ENCODE results near the gene LHX3. TPM values are rescaled to one million over a fixed set of nuclear protein-coding genes. Genes with fewer than 3 reads are reported as not detected.
"Not testable (repeated sequence)": the region's sequence is repeated elsewhere in the genome, so short reads cannot be mapped to it uniquely, and the experiment has no call there.

Gene LHX3
- total RNA-seq, 4 donors from 2014 or later, result not detected

- TF ChIP-seq CTCF (IDR thresholded peaks at IDR 0.05) (no peak), POLR2A (IDR thresholded peaks at IDR 0.05) (no peak)
- no peaks in the 10 kb centered on the region for H3K27me3 ChIP-seq
- H3K4me1 ChIP-seq, result no peaks in the 10 kb centered on the region
- no peak for DNase-seq
- no peak overlapping the region for H3K27ac ChIP-seq
- intact Hi-C loops (cut with DNase I; ENCODE audit: low total_unique reads), result no loop called here
- no peaks in the 10 kb centered on the region for H3K9me3 ChIP-seq
- no peak overlapping the region for H3K4me3 ChIP-seq
- H3K36me3 ChIP-seq, result no peaks in the 10 kb centered on the region
These were observed 32.8 kb upstream of the LHX3 start for GRCh38 chr9:136237486-136238341.

GRCh38 chr9:136236471-136237410 lies 31.8 kb upstream of the LHX3 start:
- intact Hi-C loops (cut with DNase I; ENCODE audit: low total_unique reads); H3K9me3 ChIP-seq; H3K4me3 ChIP-seq: not testable (repeated sequence)

GRCh38 chr9:136235709-136236455 lies 31.0 kb upstream of the LHX3 start:
- Histone ChIP-seq H3K27me3 (no peaks in the 10 kb centered on the region), H3K9me3 (no peaks in the 10 kb centered on the region), H3K36me3 (no peaks in the 10 kb centered on the region), H3K4me1 (no peaks in the 10 kb centered on the region), H3K27ac (no peak overlapping the region), H3K4me3 (no peak overlapping the region)
- DNase-seq, result no peak
- TF ChIP-seq POLR2A (IDR thresholded peaks at IDR 0.05), result no peak
- intact Hi-C loops (cut with DNase I; ENCODE audit: low total_unique reads), result no loop called here

More at GRCh38 chr9:136236471-136237410, 31.8 kb upstream of the LHX3 start:
- not testable (repeated sequence) for H3K27me3 ChIP-seq, H3K27ac ChIP-seq, H3K36me3 ChIP-seq, H3K4me1 ChIP-seq, DNase-seq

- intact Hi-C loops (cut with DNase I; ENCODE audit: low total_unique reads), result no loop called here
- DNase-seq, result no peak
- H3K27ac ChIP-seq, result no peak overlapping the region
- no peaks in the 10 kb centered on the region for H3K9me3 ChIP-seq
- no peaks in the 10 kb centered on the region for H3K4me1 ChIP-seq
- H3K27me3 ChIP-seq, result no peaks in the 10 kb centered on the region
- H3K4me3 ChIP-seq, result no peak overlapping the region
- no peaks in the 10 kb centered on the region for H3K36me3 ChIP-seq
- TF ChIP-seq POLR2A (IDR thresholded peaks at IDR 0.05), result no peak
- TF ChIP-seq CTCF (IDR thresholded peaks at IDR 0.05), result no peak
These were observed 30.2 kb upstream of the LHX3 start for GRCh38 chr9:136235171-136235570.

- no peak for DNase-seq
- intact Hi-C loops (cut with DNase I; ENCODE audit: low total_unique reads), result no loop called here
These were observed 29.7 kb upstream of the LHX3 start for GRCh38 chr9:136234597-136234996.

More at GRCh38 chr9:136234597-136234996, 29.7 kb upstream of the LHX3 start:
- no peaks in the 10 kb centered on the region for H3K9me3 ChIP-seq
- no peak overlapping the region for H3K4me3 ChIP-seq
- no peak for TF ChIP-seq CTCF (IDR thresholded peaks at IDR 0.05)
- no peak for TF ChIP-seq POLR2A (IDR thresholded peaks at IDR 0.05)
- no peaks in the 10 kb centered on the region for H3K36me3 ChIP-seq
- H3K27me3 ChIP-seq, result no peaks in the 10 kb centered on the region
- no peak overlapping the region for H3K27ac ChIP-seq
- no peaks in the 10 kb centered on the region for H3K4me1 ChIP-seq

Data from uterus (tissue), 4 donors.